ENCODE data around the gene TBC1D7. TPM values are rescaled to one million over a fixed set of nuclear protein-coding genes. Genes with fewer than 3 reads are reported as not detected.

The TBC1D7 gene
- total RNA-seq, 1 experiment from 2014 or later = 13.7 TPM

- TF ChIP-seq CTCF (IDR thresholded peaks at IDR 0.05 in 2 of 3, conservative IDR thresholded peaks at IDR 0.05 in 1 of 3; ENCODE audit: borderline replicate concordance in 1 of 3, insufficient read depth in 1 of 3, low read depth in 2 of 3, low read length in 2 of 3) (no peak), RAD21 (IDR thresholded peaks at IDR 0.05; ENCODE audit: low read depth) (no peak), ZBTB33 (IDR thresholded peaks at IDR 0.05; ENCODE audit: extremely low read depth, insufficient replicate concordance, low read length) (no peak), FOSL1 (IDR thresholded peaks at IDR 0.05; ENCODE audit: low read depth) (no peak), POLR2A (IDR thresholded peaks at IDR 0.05; ENCODE audit: borderline replicate concordance, extremely low read depth, insufficient read depth, insufficient read length) (no peak), EZH2 (IDR thresholded peaks at IDR 0.05) (no peak), POLR2AphosphoS5 (IDR thresholded peaks at IDR 0.05; ENCODE audit: low read depth, low read length) (no peak), ZFX (IDR thresholded peaks at IDR 0.05) (no peak), SIN3A (IDR thresholded peaks at IDR 0.05; ENCODE audit: low read depth) (no peak), EGR1 (IDR thresholded peaks at IDR 0.05; ENCODE audit: low read depth) (no peak), YY1 (IDR thresholded peaks at IDR 0.05; ENCODE audit: extremely low read depth, insufficient replicate concordance, low read depth, low read length) (no peak), CBX3 (IDR thresholded peaks at IDR 0.05; ENCODE audit: low read depth) (no peak), SRF (IDR thresholded peaks at IDR 0.05; ENCODE audit: low read depth) (no peak), MAX (IDR thresholded peaks at IDR 0.05) (no peak), TCF7L2 (IDR thresholded peaks at IDR 0.05; ENCODE audit: borderline replicate concordance, extremely low read depth, insufficient read depth, insufficient read length) (no peak), EZH2phosphoT487 (IDR thresholded peaks at IDR 0.05; ENCODE audit: borderline replicate concordance) (no peak), ELF1 (IDR thresholded peaks at IDR 0.05; ENCODE audit: borderline replicate concordance, low read depth) (no peak), JUND (IDR thresholded peaks at IDR 0.05) (no peak), ZNF274 (IDR thresholded peaks at IDR 0.05; ENCODE audit: low read depth, low read length) (no peak), CEBPB (IDR thresholded peaks at IDR 0.05; ENCODE audit: low read depth) (no peak)
- DNase-seq (ENCODE audit: low read depth, low spot score) (no peak), ATAC-seq (no peak)
- H3K9ac ChIP-seq (ENCODE audit: low read length) = no peak overlapping the region
- no peaks in the 10 kb centered on the region for H3K9me3 ChIP-seq (ENCODE audit: control insufficient read depth in 1 of 2, insufficient read depth in 1 of 2, low read depth in 1 of 2, low read length in 2 of 2)
- H3K79me2 ChIP-seq (ENCODE audit: insufficient read depth, low read length) = no peaks in the 10 kb centered on the region
- H4K20me1 ChIP-seq (ENCODE audit: insufficient read depth) = no peaks in the 10 kb centered on the region
- no peak overlapping the region for H3K4me2 ChIP-seq (ENCODE audit: low read length)
- intact Hi-C loops (cut with micrococcal nuclease) = no loop called here
- H3K36me3 ChIP-seq (ENCODE audit: control insufficient read depth in 1 of 2, insufficient read depth in 2 of 2, low read length in 2 of 2) = no peaks in the 10 kb centered on the region
- H3K27ac ChIP-seq (ENCODE audit: low read depth, low read length) = no peak overlapping the region
- POLR2A ChIA-PET = no interaction called here
- RAD21 ChIA-PET (ENCODE audit: low non-redundant PET in 1 of 2, low total read pairs in 2 of 2, uncharacterized antibody in 2 of 2, unreplicated experiment in 2 of 2) = no interaction called here
- no TSS peak for BruUV-seq (replicated peaks)
- no peak overlapping the region for H3K4me3 ChIP-seq (replicated peaks in 1 of 2; ENCODE audit: low read depth in 1 of 2, low read length in 2 of 2)
- CTCF ChIA-PET = interaction anchor here (1.2 kb wide), 1 partner anchor 368 kb away, joined by 3 read pairs; no protein-coding TSS in a partner anchor
- H3K4me1 ChIP-seq (ENCODE audit: control insufficient read depth in 1 of 2, insufficient read depth in 2 of 2, low read length in 2 of 2) = no peaks in the 10 kb centered on the region
- no peaks in the 10 kb centered on the region for H3K9me2 ChIP-seq (ENCODE audit: insufficient read depth)
- no peak overlapping the region for H2AFZ ChIP-seq (ENCODE audit: low read depth, low read length, poor library complexity, severe bottlenecking)
- no peaks in the 10 kb centered on the region for H3K27me3 ChIP-seq (ENCODE audit: insufficient read depth, low read length)
Measured at GRCh38 chr6:13278991-13279390, 49.3 kb downstream of the TBC1D7 start.

Data from HCT116 (cell line).